A673 (cell line): ENCODE data around the gene MAST3. TPM values are rescaled to one million over a fixed set of nuclear protein-coding genes. Genes with fewer than 3 reads are reported as not detected.

ENCODE experiments used
- BruUV-seq: library from RNA; stranded (reverse); fragments of 400-500 nt; replicated peaks from 2 replicates; lab custom pipeline; 2021; lab: Mats Ljungman, UMichigan
- CTCF ChIA-PET: fragments of 300-600 bp; sonication (Branson Sonifier 250); formaldehyde crosslinking; loops from one replicate; lab custom pipeline; 2022; ENCODE audit warnings: antibody characterized with exemption; lab: Charles Lee
- POLR2A ChIA-PET: fragments of 300-600 bp; sonication (Branson Sonifier 250); formaldehyde crosslinking; loops from one replicate; lab custom pipeline; 2022; ENCODE audit warnings: antibody characterized with exemption; ENCODE audit not compliant: low non-redundant PET; lab: Charles Lee
- DNase-seq: peaks from one replicate; pipeline ENCODE4 v3.0.0-alpha.2; 2015; ENCODE audit warnings: low spot score
- H3K27ac ChIP-seq: fragments of 200-600 bp; sonication (generic); 2 replicates; pipeline ENCODE4 v1.5.1; 2016; ENCODE audit warnings: mixed run types, low read depth, mild to moderate bottlenecking, mixed read lengths, antibody characterized with exemption, low read length; ENCODE audit not compliant: poor library complexity, severe bottlenecking
- H3K27me3 ChIP-seq: fragments of 200-600 bp; sonication (generic); replicated peaks from 2 replicates; pipeline ENCODE4 v1.6.1; 2017; ENCODE audit warnings: mixed run types, low read depth, mild to moderate bottlenecking, mixed read lengths, antibody characterized with exemption, low read length; ENCODE audit not compliant: insufficient read depth, poor library complexity
- H3K36me3 ChIP-seq: fragments of 200-600 bp; sonication (generic); 2 replicates; pipeline ENCODE4 v1.6.1; 2016; ENCODE audit warnings: mixed run types, mild to moderate bottlenecking, mixed read lengths, antibody characterized with exemption, low read length; ENCODE audit not compliant: insufficient read depth, poor library complexity, severe bottlenecking
- H3K4me1 ChIP-seq: fragments of 200-600 bp; sonication (generic); 2 replicates; pipeline ENCODE4 v1.6.1; 2017; ENCODE audit warnings: mixed run types, mild to moderate bottlenecking, mixed read lengths, antibody characterized with exemption, low read length; ENCODE audit not compliant: insufficient read depth, poor library complexity, severe bottlenecking
- H3K4me3 ChIP-seq: fragments of 200-600 bp; sonication (generic); 2 replicates; pipeline ENCODE4 v1.5.1; 2016; ENCODE audit warnings: low read depth, mixed run types, mild to moderate bottlenecking, mixed read lengths, low read length; ENCODE audit not compliant: poor library complexity, severe bottlenecking
- H3K9me3 ChIP-seq: fragments of 200-600 bp; sonication (generic); 2 replicates; pipeline ENCODE4 v1.6.1; 2016; ENCODE audit warnings: mixed run types, low read depth, mild to moderate bottlenecking, mixed read lengths, antibody characterized with exemption, low read length; ENCODE audit not compliant: poor library complexity, severe bottlenecking
- CTCF ChIP-seq: fragments of 300-800, 200-600 bp; sonication (generic); conservative IDR thresholded peaks from 2 replicates; pipeline ENCODE4 v1.5.1; 2017; ENCODE audit warnings: low read depth, mild to moderate bottlenecking, antibody characterized with exemption, low read length, moderate library complexity, mixed read lengths
- EZH2 ChIP-seq: fragments of 200-600 bp; sonication (generic); IDR thresholded peaks from 2 replicates; pipeline ENCODE4 v1.6.1; 2017; ENCODE audit warnings: borderline replicate concordance, low read depth, mild to moderate bottlenecking, mixed read lengths, antibody characterized with exemption, low read length; ENCODE audit not compliant: poor library complexity, severe bottlenecking
- intact Hi-C: fragments of 100-400 bp; cut with micrococcal nuclease; formaldehyde crosslinking; loops from one replicate; pipeline ENCODE4 v1.10.0; 2022; ENCODE audit not compliant: unreplicated experiment
- total RNA-seq: library from RNA; stranded (reverse); gene quantifications from 2 replicates; pipeline ENCODE4 v1.2.3, GENCODE V29; 2021

MAST3 gene
- total RNA-seq, 1 experiment from 2014 or later, result 5.1 TPM

GRCh38 chr19:18147396-18147795, 49.8 kb downstream of the MAST3 start:
- TF ChIP-seq CTCF, result no peak
- TF ChIP-seq EZH2, result no peak
- Histone ChIP-seq H3K27ac (no peak overlapping the region), H3K4me3 (no peak overlapping the region), H3K27me3 (no peaks in the 10 kb centered on the region), H3K36me3 (peaks cover 6% of the 10 kb centered on the region), H3K9me3 (no peaks in the 10 kb centered on the region), H3K4me1 (peaks cover 7% of the 10 kb centered on the region)
- ChIA-PET POLR2A (no interaction called here), CTCF (no interaction called here)
- no TSS peak for BruUV-seq
- intact Hi-C loops, result no loop called here
- DNase-seq, result no peak

- H3K27ac ChIP-seq, result no peak overlapping the region
- no peak for DNase-seq
- H3K9me3 ChIP-seq, result no peaks in the 10 kb centered on the region
- H3K27me3 ChIP-seq, result no peaks in the 10 kb centered on the region
- BruUV-seq, result no TSS peak
- POLR2A ChIA-PET, result no interaction called here
- H3K4me3 ChIP-seq, result no peak overlapping the region
- CTCF ChIA-PET, result no interaction called here
- TF ChIP-seq EZH2, result no peak
- no peak for TF ChIP-seq CTCF
- no peaks in the 10 kb centered on the region for H3K36me3 ChIP-seq
- intact Hi-C loops, result no loop called here
- peaks cover 7% of the 10 kb centered on the region for H3K4me1 ChIP-seq
Observed at GRCh38 chr19:18149596-18149975, 52.0 kb downstream of the MAST3 start.

GRCh38 chr19:18150776-18151624, 53.4 kb downstream of the MAST3 start:
- intact Hi-C loops, result loop anchor here (5.0 kb wide), 3 partner anchors 39 to 171 kb away; partner anchors contain the start of genes ARRDC2 and LSM4
- H3K9me3 ChIP-seq, result no peaks in the 10 kb centered on the region
- no peak overlapping the region for H3K4me3 ChIP-seq
- ChIA-PET POLR2A (no interaction called here), CTCF (interaction anchor here (2.0 kb wide), 1 partner anchor 38 kb away, joined by 11 read pairs; no protein-coding TSS in a partner anchor)
- no peak for DNase-seq
- no TSS peak for BruUV-seq
- no peak overlapping the region for H3K27ac ChIP-seq
- TF ChIP-seq EZH2, result no peak
- no peak for TF ChIP-seq CTCF
- H3K27me3 ChIP-seq, result no peaks in the 10 kb centered on the region
- peaks cover 4% of the 10 kb centered on the region for H3K36me3 ChIP-seq
- peaks cover 7% of the 10 kb centered on the region for H3K4me1 ChIP-seq
